ENCODE results near the gene NOC2L. TPM values are rescaled to one million over a fixed set of nuclear protein-coding genes. Genes with fewer than 3 reads are reported as not detected.
A peak's percentile ranks its signal among the peaks of the same experiment; 100 is the strongest.

The NOC2L gene
- total and polyA plus RNA-seq, 9 of the 15 experiments (the other 6 are each of a cell fraction or from before 2014, with no cell fraction given), result 4.0 to 410 (median 200) TPM

GRCh38 chr1:1004780-1005697 is 46.0 kb upstream of the NOC2L start (continued):
- TF ChIP-seq MGA (IDR thresholded peaks at IDR 0.05), result peak; percentile 54
- peak; percentile 55 for TF ChIP-seq DACH1 (IDR thresholded peaks at IDR 0.05; ENCODE audit: partially characterized antibody)
- TF ChIP-seq THRB (CRISPR knock-in tag; conservative IDR thresholded peaks at IDR 0.05), result no peak
- no peak for TF ChIP-seq FOXM1 (IDR thresholded peaks at IDR 0.05; ENCODE audit: low read depth)
- TF ChIP-seq FOXM1 (CRISPR knock-in tag; IDR thresholded peaks at IDR 0.05; ENCODE audit: low read depth), result 0 out of 2 replicates have a peak, but pooled peaks have one; percentile 58
- TF ChIP-seq XRCC4 (IDR thresholded peaks at IDR 0.05; ENCODE audit: extremely low read depth, insufficient read depth, insufficient read length), result no peak
- peak; percentile 51; the same call in 1 of the 2 replicates for TF ChIP-seq TEAD2 (tag; IDR thresholded peaks at IDR 0.05)
- peak; percentile 55; the same call in 1 of the 2 replicates for TF ChIP-seq ZEB2 (IDR thresholded peaks at IDR 0.05)
- no peak for TF ChIP-seq PBX2 (CRISPR knock-in tag; IDR thresholded peaks at IDR 0.05; ENCODE audit: low read depth)
- TF ChIP-seq PBX2 (tag; conservative IDR thresholded peaks at IDR 0.05; ENCODE audit: low read depth), result 0 out of 2 replicates have a peak, but pooled peaks have one; percentile 25
- no peak for TF ChIP-seq ZNF561 (CRISPR knock-in tag; conservative IDR thresholded peaks at IDR 0.05)
- TF ChIP-seq PHTF2 (CRISPR knock-in tag; IDR thresholded peaks at IDR 0.05), result no peak
